Ishikawa (cell line): Measurements from ENCODE around the gene VRK2.

Experiments used
- CEBPB ChIP-seq: IDR thresholded peaks from 2 replicates; pipeline ENCODE4 v1.6.1; 2012
- CREB1 ChIP-seq: IDR thresholded peaks from 2 replicates; pipeline ENCODE4 v1.6.1; 2012; ENCODE audit warnings: low read depth
- EGR1 ChIP-seq: IDR thresholded peaks from 2 replicates; pipeline ENCODE4 v1.6.1; 2012
- EP300 ChIP-seq: IDR thresholded peaks from 2 replicates; pipeline ENCODE4 v1.6.1; 2012; ENCODE audit warnings: borderline replicate concordance
- FOXM1 ChIP-seq: IDR thresholded peaks from 2 replicates; pipeline ENCODE4 v1.6.1; 2012; ENCODE audit warnings: low read depth, borderline replicate concordance
- MAX ChIP-seq: IDR thresholded peaks from 2 replicates; pipeline ENCODE4 v1.6.1; 2012
- NFIC ChIP-seq: IDR thresholded peaks from 2 replicates; pipeline ENCODE4 v1.6.1; 2012
- RAD21 ChIP-seq: IDR thresholded peaks from 2 replicates; pipeline ENCODE4 v1.6.1; 2012; ENCODE audit warnings: low read depth
- REST ChIP-seq: IDR thresholded peaks from 2 replicates; pipeline ENCODE4 v1.6.1; 2012; ENCODE audit warnings: low read depth, mild to moderate bottlenecking
- TAF1 ChIP-seq: IDR thresholded peaks from 2 replicates; pipeline ENCODE4 v1.6.1; 2012; ENCODE audit warnings: low read depth, mild to moderate bottlenecking
- TCF12 ChIP-seq: IDR thresholded peaks from 2 replicates; pipeline ENCODE4 v1.6.1; 2012; ENCODE audit warnings: low read depth
- TEAD4 ChIP-seq: IDR thresholded peaks from 2 replicates; pipeline ENCODE4 v1.6.1; 2012
- USF1 ChIP-seq: IDR thresholded peaks from 2 replicates; pipeline ENCODE4 v1.6.1; 2012
- YY1 ChIP-seq: IDR thresholded peaks from 2 replicates; pipeline ENCODE4 v1.6.1; 2012; ENCODE audit warnings: low read depth
- ZBTB7A ChIP-seq: IDR thresholded peaks from 2 replicates; pipeline ENCODE4 v1.6.1; 2012; ENCODE audit warnings: low read depth

VRK2 gene

GRCh38 chr2:58182527-58182926 lies 135.9 kb downstream of the VRK2 start:
- TF ChIP-seq EGR1 (no peak), YY1 (no peak), TEAD4 (no peak), RAD21 (no peak), ZBTB7A (no peak), TCF12 (no peak), CREB1 (no peak), USF1 (no peak), FOXM1 (no peak), MAX (no peak), CEBPB (no peak), TAF1 (no peak), REST (no peak), EP300 (no peak), NFIC (no peak)

- no peak for TF ChIP-seq TEAD4
- TF ChIP-seq RAD21: no peak
- TF ChIP-seq MAX: no peak
- TF ChIP-seq CEBPB: no peak
- TF ChIP-seq USF1: no peak
- no peak for TF ChIP-seq EGR1
- TF ChIP-seq CREB1: no peak
Observed at GRCh38 chr2:58186501-58186900, 139.9 kb downstream of the VRK2 start.

GRCh38 chr2:58194458-58194857 lies 147.9 kb downstream of the VRK2 start:
- TF ChIP-seq ZBTB7A (no peak), REST (peak; percentile 49; the same call in 1 of the 2 replicates)

- TF ChIP-seq REST (no peak), YY1 (no peak), EGR1 (no peak), TCF12 (no peak), RAD21 (no peak), TEAD4 (no peak), USF1 (no peak), NFIC (no peak), MAX (no peak), EP300 (no peak), ZBTB7A (no peak), CEBPB (no peak), CREB1 (no peak), FOXM1 (no peak), TAF1 (no peak)
Observed at GRCh38 chr2:58195662-58196061, 149.1 kb downstream of the VRK2 start.
